GM13977 (cell line): Measurements from ENCODE around the gene MAFG.

ENCODE experiments used
- DNase-seq: peaks from one replicate; pipeline ENCODE4 v3.0.0; 2012; ENCODE audit warnings: low spot score
- CTCF ChIP-seq: IDR thresholded peaks from 2 replicates; pipeline ENCODE4 v1.5.1; 2012; ENCODE audit warnings: mild to moderate bottlenecking, control low read depth; ENCODE audit not compliant: insufficient read depth; ENCODE audit errors: extremely low read depth, missing control alignments
- in situ Hi-C: fragments of 300-500 bp; cut with MboI; formaldehyde crosslinking; loops from one replicate; pipeline ENCODE4 v1.12.0; 2022; ENCODE audit warnings: low sequenced_read_pairs, low pct_unique_long_range_greater_than_20kb, mixed read lengths, inconsistent platforms; ENCODE audit not compliant: unreplicated experiment

The MAFG gene

GRCh38 chr17:81884520-81884919 lies 43.0 kb downstream of the MAFG start:
- no peak for TF ChIP-seq CTCF
- DNase-seq = no peak
- in situ Hi-C loops = no loop called here

GRCh38 chr17:81879121-81879520 lies 48.4 kb downstream of the MAFG start:
- no peak for TF ChIP-seq CTCF
- in situ Hi-C loops = no loop called here
- DNase-seq = no peak

GRCh38 chr17:81878294-81878693 lies 49.2 kb downstream of the MAFG start:
- TF ChIP-seq CTCF = no peak
- in situ Hi-C loops = no loop called here
- DNase-seq = no peak

GRCh38 chr17:81877569-81877968 lies 50.0 kb downstream of the MAFG start:
- no peak for DNase-seq
- no peak for TF ChIP-seq CTCF
- in situ Hi-C loops = no loop called here

GRCh38 chr17:81871387-81872230 lies 55.9 kb downstream of the MAFG start:
- TF ChIP-seq CTCF = peak; percentile 35
- in situ Hi-C loops = no loop called here
- peak; percentile 99 for DNase-seq

GRCh38 chr17:81870981-81871386 lies 56.6 kb downstream of the MAFG start, which contains the start of gene ARHGDIA:
Gene ARHGDIA (minus strand): TSS chr17:81871337. CDS start chr17:81869930, 1,407 bp downstream.
- in situ Hi-C loops = no loop called here
- TF ChIP-seq CTCF = no peak
- DNase-seq = peak; percentile 68
